GM13976 (cell line): Measurements from ENCODE around the gene MAPK1.

Experiments
- DNase-seq: peaks from one replicate; pipeline ENCODE4 v3.0.0; 2012; ENCODE audit warnings: low spot score
- CTCF ChIP-seq: IDR thresholded peaks from 2 replicates; pipeline ENCODE4 v1.5.1; 2012; ENCODE audit warnings: borderline replicate concordance, mild to moderate bottlenecking; ENCODE audit not compliant: insufficient read depth; ENCODE audit errors: extremely low read depth, missing control alignments, control extremely low read depth
- in situ Hi-C: fragments of 300-500 bp; cut with MboI; formaldehyde crosslinking; loops from one replicate; pipeline ENCODE4 v1.12.0; 2022; ENCODE audit warnings: low sequenced_read_pairs, mixed read lengths, inconsistent platforms; ENCODE audit not compliant: unreplicated experiment

Gene MAPK1

GRCh38 chr22:21861264-21861848, 6.1 kb downstream of the MAPK1 start:
- DNase-seq, result no peak
- no peak for TF ChIP-seq CTCF
- in situ Hi-C loops, result no loop called here

- DNase-seq, result no peak
- TF ChIP-seq CTCF, result no peak
- in situ Hi-C loops, result no loop called here
Measured at GRCh38 chr22:21860491-21861039, 6.9 kb downstream of the MAPK1 start.

GRCh38 chr22:21858025-21858764, 9.2 kb downstream of the MAPK1 start:
- no peak for TF ChIP-seq CTCF

GRCh38 chr22:21857481-21857914, 9.9 kb downstream of the MAPK1 start:
- no peak for TF ChIP-seq CTCF
- peak; percentile 60 for DNase-seq
- in situ Hi-C loops, result no loop called here

More at GRCh38 chr22:21858025-21858764, 9.2 kb downstream of the MAPK1 start:
- no peak for DNase-seq
- in situ Hi-C loops, result no loop called here

GRCh38 chr22:21856868-21857267, 10.6 kb downstream of the MAPK1 start:
- no peak for DNase-seq
- TF ChIP-seq CTCF, result no peak
- in situ Hi-C loops, result no loop called here

GRCh38 chr22:21856197-21856596, 11.2 kb downstream of the MAPK1 start:
- no peak for DNase-seq
- in situ Hi-C loops, result no loop called here
- TF ChIP-seq CTCF, result no peak
